Stimulated activated CD4-positive, alpha-beta T cell treated with anti-CD3 and anti-CD28 coated beads, Interleukin-4, amount 100 ng/mL, for 1 hour (primary cell): ENCODE measurements around the gene ADIPOR1.
"Not testable (repeated sequence)": the region's sequence is repeated elsewhere in the genome, so short reads cannot be mapped to it uniquely, and the experiment has no call there.

ENCODE experiments used
- DNase-seq: peaks from one replicate; pipeline ENCODE4 v3.0.0-alpha.2; 2020

ADIPOR1 gene

DNA sequence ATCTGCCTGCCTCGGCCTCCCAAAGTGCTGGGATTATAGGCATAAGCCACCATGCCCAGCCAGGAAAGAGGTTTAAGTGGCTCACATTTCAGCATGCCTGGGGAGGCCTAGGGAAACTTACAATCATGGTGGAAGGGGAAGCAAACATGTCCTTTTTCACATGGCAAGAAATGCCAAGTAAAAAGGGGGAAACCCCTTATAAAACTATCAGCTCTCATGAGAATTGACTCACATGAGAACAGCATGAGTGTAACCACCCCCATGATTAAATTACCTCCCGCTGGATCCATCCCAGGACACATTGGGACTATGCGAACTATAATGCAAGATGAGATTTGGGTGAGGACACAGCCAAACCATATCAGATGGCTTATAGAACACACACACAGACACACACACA is 22.3 kb downstream of the ADIPOR1 start:
- no peak for DNase-seq

DNA sequence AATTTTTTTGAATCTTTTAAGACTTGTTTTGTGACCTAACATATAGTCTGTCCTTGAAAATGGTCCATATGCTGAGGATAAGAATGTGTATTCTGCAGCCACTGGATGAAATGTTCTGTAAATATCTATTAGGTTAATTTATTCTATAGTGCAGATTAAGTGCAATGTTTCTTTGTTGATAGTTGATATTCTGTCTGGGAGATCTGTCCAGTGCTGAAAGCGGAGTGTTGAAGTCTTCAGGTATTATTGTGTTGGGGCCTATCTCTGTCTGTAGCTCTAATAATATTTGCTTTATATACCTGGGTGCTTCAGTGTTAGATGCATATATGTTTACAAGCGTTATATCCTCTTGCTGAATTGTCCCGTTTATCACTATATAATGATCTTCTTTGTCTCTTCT is 23.4 kb downstream of the ADIPOR1 start:
- DNase-seq, result no peak

DNA sequence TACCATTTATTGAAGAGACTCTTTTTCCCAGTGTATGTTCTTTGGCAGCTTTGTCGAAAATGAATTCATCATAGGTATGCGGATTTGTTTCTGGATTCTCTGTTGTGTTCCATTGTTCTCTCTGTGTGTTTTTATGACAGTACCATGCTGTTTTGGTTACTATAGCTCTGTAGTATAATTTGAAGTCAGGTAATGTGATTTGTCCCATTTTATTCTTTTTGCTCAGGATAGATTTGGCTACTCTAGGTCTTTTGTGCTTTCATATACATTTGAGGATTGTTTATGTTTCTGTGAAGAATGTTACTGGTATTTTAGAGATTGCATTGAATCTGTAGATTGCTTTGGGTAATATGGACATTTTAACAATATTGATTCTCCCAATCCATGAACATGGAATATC is 25.6 kb downstream of the ADIPOR1 start:
- no peak for DNase-seq

DNA sequence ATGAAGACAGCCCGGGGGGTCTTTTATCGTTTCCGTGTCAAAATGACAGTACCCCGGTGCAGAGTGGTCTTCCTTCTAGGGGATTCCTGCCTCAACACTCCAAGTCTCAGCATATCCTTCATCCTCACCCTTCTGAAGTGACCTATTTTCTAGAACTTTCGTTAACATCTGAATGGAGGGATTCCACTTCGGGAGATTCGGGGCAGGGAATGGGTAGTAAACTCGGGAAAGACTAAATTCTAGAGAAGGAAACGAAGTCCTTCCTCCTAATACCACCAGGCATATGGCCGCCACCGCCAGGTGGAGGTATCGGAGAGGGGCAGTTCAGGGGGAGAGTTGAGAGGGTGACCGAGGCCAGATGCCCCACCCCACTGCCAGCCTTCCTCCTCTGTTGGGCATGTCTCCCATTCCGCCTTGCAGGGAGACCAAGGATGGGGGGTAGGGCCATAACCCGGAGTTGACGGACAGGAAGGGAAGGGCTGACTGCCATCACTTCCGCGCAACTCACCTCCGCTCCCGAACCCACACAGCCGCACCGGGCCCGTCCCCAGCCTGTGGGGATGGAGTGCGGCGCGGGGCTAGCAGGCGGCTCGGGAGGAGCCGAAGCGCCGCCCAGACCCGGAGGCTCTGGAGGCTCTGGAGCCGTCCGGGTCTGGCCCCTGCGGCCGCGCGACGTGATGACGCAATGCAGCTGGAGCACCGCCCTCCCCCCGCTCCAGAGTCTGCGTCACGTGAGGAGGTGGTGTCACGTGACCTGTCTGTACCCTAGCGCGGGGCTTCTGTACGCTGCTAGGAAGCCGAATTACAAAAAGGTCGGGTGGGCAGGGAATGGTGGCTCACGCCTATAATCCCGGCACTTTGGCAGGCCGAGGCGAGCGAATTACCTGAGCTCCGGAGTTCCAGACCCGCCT is 31.3 kb downstream of the ADIPOR1 start, which contains the start of gene KLHL12:
KLHL12 (minus strand) TSS at position 654 of the 911 bp plus-strand sequence. CDS start 2,072 bp downstream, outside the sequence.
- peak; percentile 94 for DNase-seq

DNA sequence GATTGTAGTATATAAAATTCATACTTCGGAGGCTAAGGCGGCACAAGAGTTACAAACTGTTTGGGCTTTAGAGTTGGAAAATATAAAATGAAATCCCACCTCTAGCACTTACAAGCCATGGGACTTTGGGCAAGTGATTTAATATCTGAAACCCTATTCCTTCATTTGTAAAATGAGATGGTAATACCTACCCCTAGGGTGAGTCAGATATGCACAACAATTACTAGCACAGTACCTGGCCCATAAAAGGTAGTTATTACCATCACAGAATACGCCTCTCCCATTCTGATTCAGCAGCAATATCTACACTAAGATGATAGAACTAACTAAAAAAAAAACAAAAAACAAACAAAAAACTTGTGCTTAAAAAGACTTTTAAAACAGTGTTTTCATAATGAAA is 34.6 kb downstream of the ADIPOR1 start:
- no peak for DNase-seq

DNA sequence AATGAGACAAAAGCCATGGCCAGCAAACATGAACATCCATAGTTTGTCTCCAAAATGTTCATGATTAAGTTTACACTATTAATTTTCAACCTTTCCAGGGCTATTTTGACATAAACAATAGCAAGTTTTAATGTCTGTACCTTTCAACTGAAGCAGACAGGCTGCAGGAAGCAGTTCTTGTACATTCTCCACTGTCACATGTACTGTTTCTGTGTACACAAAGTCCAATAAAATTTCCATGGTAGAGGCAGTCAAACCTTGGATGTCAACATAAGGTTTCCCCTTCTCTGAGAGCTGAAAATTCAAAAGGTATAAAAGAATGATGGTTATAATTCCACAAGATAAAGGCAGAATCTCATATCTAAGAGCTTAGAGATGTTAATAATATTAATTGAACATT is 38.5 kb downstream of the ADIPOR1 start:
- no peak for DNase-seq

DNA sequence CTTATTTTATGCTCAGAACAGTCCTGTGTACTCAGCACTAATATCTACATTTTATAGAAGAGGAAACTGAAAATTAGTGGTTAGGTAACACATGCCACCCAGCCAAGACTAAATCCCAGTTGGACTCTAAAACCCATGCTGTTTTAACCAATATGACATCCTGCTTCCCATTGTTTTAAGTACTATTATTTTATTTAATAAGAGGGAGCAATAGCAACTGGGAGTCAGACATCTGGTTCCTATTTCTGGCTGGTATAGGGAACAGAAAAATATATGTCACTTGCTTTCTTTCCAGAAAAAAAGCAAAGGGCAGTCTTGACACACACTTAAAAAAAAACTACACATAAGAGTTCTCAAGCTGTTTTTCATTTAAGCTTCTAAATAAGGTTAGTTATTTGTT is 43.0 kb downstream of the ADIPOR1 start:
- DNase-seq, result no peak

DNA sequence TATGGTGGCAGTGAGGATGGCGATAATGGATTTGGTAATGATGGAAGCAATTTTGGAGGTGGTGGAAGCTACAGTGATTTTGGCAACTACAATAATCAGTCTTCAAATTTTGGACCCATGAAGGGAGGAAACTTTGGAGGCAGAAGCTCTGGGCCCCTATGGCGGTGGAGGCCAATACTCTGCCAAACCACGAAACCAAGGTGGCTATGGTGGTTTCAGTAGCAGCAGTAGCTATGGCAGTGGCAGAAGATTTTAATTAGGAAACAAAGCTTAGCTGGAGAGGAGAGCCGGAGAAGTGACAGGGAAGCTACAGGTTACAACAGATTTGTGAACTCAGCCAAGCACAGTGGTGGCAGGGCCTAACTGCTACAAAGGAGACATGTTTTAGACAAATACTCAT is 45.6 kb downstream of the ADIPOR1 start:
- DNase-seq, result not testable (repeated sequence)

DNA sequence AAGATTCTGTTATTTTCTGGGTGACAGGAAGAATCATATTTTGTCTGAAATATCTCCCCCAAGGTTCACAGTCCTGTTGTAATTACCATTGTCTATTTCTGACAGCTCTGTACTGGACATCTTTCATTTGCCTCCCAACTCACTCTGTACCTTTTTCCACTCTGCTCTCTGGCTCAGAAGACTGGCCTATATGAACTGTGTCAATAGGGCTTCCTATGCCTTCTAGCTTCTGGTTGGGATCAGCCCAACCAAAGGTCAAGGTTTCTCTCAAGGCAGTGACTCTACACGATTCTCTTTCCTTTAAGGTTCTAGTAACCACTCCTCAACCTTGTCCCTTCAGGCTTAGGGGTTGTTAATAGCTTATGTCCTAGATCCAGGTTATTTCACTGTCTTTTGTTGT is 48.6 kb downstream of the ADIPOR1 start:
- DNase-seq, result no peak

DNA sequence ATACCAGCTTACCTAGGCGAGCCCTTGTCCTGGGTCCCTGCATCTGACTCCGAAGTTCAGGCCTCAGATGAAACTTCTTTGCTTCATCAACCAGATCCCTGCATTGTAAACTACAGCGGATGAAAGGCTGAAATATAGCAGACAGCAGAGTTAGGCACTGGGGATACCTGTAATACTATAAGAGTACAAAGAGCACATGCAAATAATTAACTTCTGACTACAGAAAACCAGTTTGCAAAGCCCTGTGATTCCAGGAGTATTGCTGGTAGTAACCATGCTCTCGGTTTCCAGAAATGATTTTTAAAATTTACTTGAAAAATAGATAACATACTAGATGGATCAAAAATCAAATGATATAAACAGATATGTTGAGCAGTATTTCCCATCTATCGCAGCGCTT is 49.1 kb downstream of the ADIPOR1 start:
- no peak for DNase-seq

DNA sequence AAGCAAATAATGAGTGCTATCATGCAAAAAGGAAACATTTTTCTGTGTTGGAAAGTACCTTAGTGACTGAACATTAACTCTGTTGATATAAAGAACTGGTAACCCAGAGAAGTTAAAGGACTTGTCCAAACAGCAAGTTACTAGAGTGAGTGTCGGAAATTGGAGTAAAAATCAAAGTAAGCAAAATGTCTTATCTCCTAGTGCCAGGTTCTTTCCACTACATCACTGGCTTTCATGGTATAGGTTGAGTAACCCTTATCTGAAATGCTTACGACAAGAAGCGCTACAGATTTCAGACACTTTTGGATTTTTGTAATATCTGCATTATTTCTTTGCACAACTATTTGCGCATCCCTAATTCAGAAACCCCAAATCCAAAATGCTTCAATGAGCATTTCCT is 52.8 kb downstream of the ADIPOR1 start:
- DNase-seq, result no peak

DNA sequence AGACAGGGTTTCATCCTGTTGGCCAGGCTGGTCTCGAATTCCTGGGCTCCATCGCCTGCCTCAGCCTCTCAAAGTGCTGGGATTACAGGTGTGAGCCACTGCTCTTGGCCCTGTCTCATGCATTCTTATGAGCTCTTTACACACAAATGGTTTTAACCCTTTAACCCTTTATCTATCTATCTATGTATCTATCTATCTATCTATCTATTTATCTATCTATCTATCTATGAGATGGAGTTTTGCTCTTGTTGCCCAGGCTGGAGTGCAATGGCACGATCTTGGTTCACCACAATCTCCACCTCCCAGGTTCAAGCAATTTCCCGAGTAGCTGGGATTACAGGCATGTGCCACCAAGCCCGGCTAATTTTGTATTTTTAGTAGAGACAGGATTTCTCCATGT is 54.3 kb downstream of the ADIPOR1 start:
- not testable (repeated sequence) for DNase-seq

DNA sequence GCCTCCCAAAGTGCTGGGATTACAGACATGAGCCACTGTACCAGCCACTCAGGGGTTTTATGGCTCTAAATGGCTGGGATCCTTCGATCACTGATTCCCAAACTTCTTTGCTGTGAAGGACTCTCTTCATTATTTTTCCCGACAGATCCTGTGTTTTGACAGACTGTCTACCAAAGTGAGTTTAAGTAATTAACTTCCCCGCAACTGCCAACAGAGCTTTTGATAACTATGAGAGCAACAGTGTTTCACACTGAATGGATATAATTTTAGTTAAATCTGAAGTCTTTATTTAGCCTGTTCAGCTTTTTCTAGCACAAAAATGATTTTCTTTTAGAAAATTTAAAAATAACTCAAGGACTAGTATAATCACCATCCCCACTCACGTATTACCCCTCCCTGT is 56.6 kb downstream of the ADIPOR1 start:
- DNase-seq, result no peak

DNA sequence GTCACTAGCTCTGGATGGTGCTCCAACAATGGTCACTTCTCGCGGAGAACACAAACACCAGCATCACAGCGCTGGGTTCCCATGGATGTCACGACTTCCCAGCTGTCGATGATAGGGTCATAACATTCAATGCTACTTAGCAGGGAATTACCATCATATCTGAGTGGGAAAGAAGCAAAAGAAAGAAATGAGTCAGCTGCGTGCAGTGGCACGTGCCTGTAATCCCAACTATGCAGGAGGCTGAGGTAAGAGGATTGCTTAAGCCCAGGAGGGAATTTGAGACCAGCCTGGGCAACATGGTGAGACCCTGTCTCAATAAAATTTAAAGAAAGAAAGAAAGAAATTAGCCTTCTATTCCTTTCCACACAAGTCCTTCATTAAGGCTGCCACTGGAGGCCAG is 65.6 kb downstream of the ADIPOR1 start:
- no peak for DNase-seq
